ENCODE results near the gene FNDC11. TPM values are rescaled to one million over a fixed set of nuclear protein-coding genes. Genes with fewer than 3 reads are reported as not detected.
A peak's percentile ranks its signal among the peaks of the same experiment; 100 is the strongest.

Gene FNDC11
- polyA plus RNA-seq, 1 donor: 0.13 TPM

GRCh38 chr20:63582382-63583063 is 28.6 kb downstream of the FNDC11 start:
- DNase-seq: no peak

GRCh38 chr20:63585616-63586565 is 31.9 kb downstream of the FNDC11 start:
- DNase-seq: no peak

- no peak for DNase-seq
These were observed 32.8 kb downstream of the FNDC11 start for GRCh38 chr20:63586797-63587196.

- no peak for DNase-seq
These were observed 33.3 kb downstream of the FNDC11 start for GRCh38 chr20:63587256-63587655.

- DNase-seq: no peak
These were observed 34.0 kb downstream of the FNDC11 start for GRCh38 chr20:63587776-63588591.

GRCh38 chr20:63588641-63589041 is 34.7 kb downstream of the FNDC11 start:
- no peak for DNase-seq

- no peak for DNase-seq
These were observed 35.6 kb downstream of the FNDC11 start for GRCh38 chr20:63589261-63590217.

GRCh38 chr20:63590218-63591146 is 36.5 kb downstream of the FNDC11 start:
- no peak for DNase-seq

GRCh38 chr20:63591147-63591533 is 37.2 kb downstream of the FNDC11 start:
- no peak for DNase-seq

- DNase-seq: no peak
These were observed 37.9 kb downstream of the FNDC11 start for GRCh38 chr20:63591786-63592355.

- no peak for DNase-seq
These were observed 38.7 kb downstream of the FNDC11 start for GRCh38 chr20:63592661-63593060.

GRCh38 chr20:63594043-63594561 is 40.1 kb downstream of the FNDC11 start:
- DNase-seq: peak; percentile 39

GRCh38 chr20:63595416-63596127 is 41.6 kb downstream of the FNDC11 start:
- no peak for DNase-seq

- no peak for DNase-seq
These were observed 42.5 kb downstream of the FNDC11 start for GRCh38 chr20:63596423-63596822.

GRCh38 chr20:63597651-63598478 is 43.9 kb downstream of the FNDC11 start:
- no peak for DNase-seq

- no peak for DNase-seq
These were observed 44.8 kb downstream of the FNDC11 start for GRCh38 chr20:63598479-63599395.

GRCh38 chr20:63599396-63600050 is 45.6 kb downstream of the FNDC11 start:
- DNase-seq: no peak

All from hindlimb muscle (tissue), 1 donor.